Endothelial cell of umbilical vein (primary cell): ENCODE measurements around the gene HSPA14. TPM values are rescaled to one million over a fixed set of nuclear protein-coding genes. Genes with fewer than 3 reads are reported as not detected.

Source experiments
- BruUV-seq: library from RNA; stranded (reverse); fragments of 400-500 nt; replicated peaks from 2 replicates; lab custom pipeline; 2021; lab: Mats Ljungman, UMichigan
- CTCF ChIA-PET: fragments of 300-600, 350-600 bp; sonication (Branson Sonifier 250); formaldehyde crosslinking; loops from one replicate; lab custom pipeline; 2021; ENCODE audit warnings: antibody characterized with exemption, inconsistent platforms; lab: Charles Lee
- POLR2A ChIA-PET: fragments of 300-600, 350-600 bp; sonication (Branson Sonifier 250); formaldehyde crosslinking; loops from one replicate; lab custom pipeline; 2021; ENCODE audit warnings: antibody characterized with exemption, inconsistent platforms; lab: Charles Lee
- DNase-seq: peaks from one replicate; pipeline ENCODE4 v3.0.0-alpha.2; 2011; ENCODE audit warnings: low read depth, low spot score
- FAIRE-seq: peaks from 2 replicates; lab custom pipeline; 2011; peaks lifted over from hg19 to GRCh38; lab: Jason Lieb, UNC
- H2AFZ ChIP-seq: 2 replicates; pipeline ENCODE4 v1.6.0; 2012; ENCODE audit warnings: low read depth, low read length, control low read depth, inconsistent platforms
- H3K27ac ChIP-seq: 2 replicates; pipeline ENCODE4 v1.5.1; 2011; ENCODE audit warnings: low read depth, mild to moderate bottlenecking, control low read depth, low read length, moderate library complexity; ENCODE audit not compliant: insufficient read depth
- H3K27me3 ChIP-seq, 2 experiments: 2 replicates each; pipeline versions ENCODE4 v1.6.0 to v1.6.1; 2011; ENCODE audit warnings: low read length in 2 of 2, mixed read lengths in 1 of 2; ENCODE audit not compliant: control insufficient read depth in 2 of 2, insufficient read depth in 2 of 2
- H3K36me3 ChIP-seq, 2 experiments: 2 replicates in 1 of 2; 3 replicates in 1 of 2; pipeline ENCODE4 v1.5.1; 2011; ENCODE audit warnings: low read length in 2 of 2, mild to moderate bottlenecking in 1 of 2, moderate library complexity in 1 of 2; ENCODE audit not compliant: control insufficient read depth in 2 of 2, insufficient read depth in 2 of 2; ENCODE audit errors: extremely low read depth in 1 of 2
- H3K4me1 ChIP-seq: 3 replicates; pipeline ENCODE4 v1.5.1; 2011; ENCODE audit warnings: mild to moderate bottlenecking, low read length; ENCODE audit not compliant: control insufficient read depth, insufficient read depth; ENCODE audit errors: extremely low read depth
- H3K4me2 ChIP-seq: 2 replicates; pipeline ENCODE4 v1.6.1; 2011; ENCODE audit warnings: low read length, control low read depth, mixed read lengths; ENCODE audit not compliant: insufficient read depth
- H3K4me3 ChIP-seq, 3 experiments: fragments of 200-600 bp in 1 of 3; sonication (generic), shearing (Covaris generic) in 1 of 3; replicated peaks in 1 of 3; 2 replicates each; pipeline ENCODE4 v1.5.1; 2011 to 2016; ENCODE audit warnings: control low read depth in 3 of 3, low read length in 3 of 3, mild to moderate bottlenecking in 2 of 3, inconsistent platforms in 1 of 3, low read depth in 1 of 3, moderate library complexity in 1 of 3; ENCODE audit not compliant: insufficient read depth in 1 of 3
- H3K79me2 ChIP-seq: 2 replicates; pipeline ENCODE4 v1.6.0; 2012; ENCODE audit warnings: low read length, inconsistent platforms; ENCODE audit not compliant: control insufficient read depth, insufficient read depth
- H3K9ac ChIP-seq: replicated peaks from 2 replicates; pipeline ENCODE3; 2011; ENCODE audit warnings: low read length, control low read depth; ENCODE audit not compliant: insufficient read depth; ENCODE audit errors: extremely low read depth
- H3K9me1 ChIP-seq: replicated peaks from 3 replicates; pipeline ENCODE4 v1.6.0; 2011; ENCODE audit warnings: mild to moderate bottlenecking, low read length; ENCODE audit not compliant: control insufficient read depth, insufficient read depth; ENCODE audit errors: extremely low read depth
- H3K9me3 ChIP-seq: replicated peaks from 2 replicates; pipeline ENCODE4 v1.5.1; 2012; ENCODE audit warnings: low read length, inconsistent platforms; ENCODE audit not compliant: control insufficient read depth, insufficient read depth
- H4K20me1 ChIP-seq: replicated peaks from 2 replicates; pipeline ENCODE3; 2011; ENCODE audit warnings: mild to moderate bottlenecking, low read length; ENCODE audit not compliant: control insufficient read depth, insufficient read depth; ENCODE audit errors: extremely low read depth
- EZH2 ChIP-seq: IDR thresholded peaks from 2 replicates; pipeline ENCODE4 v1.6.1; 2012; ENCODE audit warnings: borderline replicate concordance, low read depth, mild to moderate bottlenecking, moderate library complexity, low read length, inconsistent platforms; ENCODE audit not compliant: severe bottlenecking
- FOS ChIP-seq: IDR thresholded peaks from 2 replicates; pipeline ENCODE4 v1.6.1; 2011; ENCODE audit warnings: mild to moderate bottlenecking, low read length, moderate library complexity, borderline replicate concordance; ENCODE audit not compliant: insufficient read depth
- GATA2 ChIP-seq: IDR thresholded peaks from 2 replicates; pipeline ENCODE4 v1.7.0; 2011; ENCODE audit warnings: low read depth, mild to moderate bottlenecking, moderate library complexity, mixed read lengths, low read length; ENCODE audit not compliant: insufficient read length, insufficient read depth
- JUN ChIP-seq: IDR thresholded peaks from 2 replicates; pipeline ENCODE4 v1.6.1; 2011; ENCODE audit warnings: borderline replicate concordance, low read depth; ENCODE audit not compliant: insufficient read length, insufficient read depth
- MYC ChIP-seq: IDR thresholded peaks from one replicate; pipeline ENCODE4 v1.6.1; 2011; ENCODE audit warnings: mild to moderate bottlenecking, low read depth, low read length
- POLR2A ChIP-seq: IDR thresholded peaks from 2 replicates; pipeline ENCODE4 v1.6.1; 2012; ENCODE audit warnings: low read depth, mild to moderate bottlenecking, control low read depth, low read length
- POLR2AphosphoS5 ChIP-seq: IDR thresholded peaks from 2 replicates; pipeline ENCODE4 v1.6.1; 2012; ENCODE audit warnings: low read depth, mild to moderate bottlenecking, control low read depth, low read length, moderate library complexity; ENCODE audit not compliant: insufficient read depth
- dilution Hi-C: fragments of 300-500 bp; cut with MboI; formaldehyde crosslinking; loops from one replicate; pipeline ENCODE4 v1.15.0; 2019; ENCODE audit warnings: low sequenced_read_pairs; ENCODE audit not compliant: extremely low pct_ligation_motif_present
- intact Hi-C: fragments of 100-400 bp; cut with micrococcal nuclease; formaldehyde crosslinking; loops from one replicate; pipeline ENCODE4 v1.10.0; 2022
- polyA plus RNA-seq, 4 experiments: library from polyadenylated mRNA; depleted of rRNA in 3 of 4; stranded (reverse) in 3 of 4; unstranded in 1 of 4; fragments of >200 nt; gene quantifications; 2 replicates each; pipeline versions ENCODE4 v1.2.1 to v1.2.3, GENCODE V29; 2011 to 2012; ENCODE audit warnings: missing spikeins in 1 of 4
- total RNA-seq: library from RNA; stranded (reverse); gene quantifications from 2 replicates; pipeline ENCODE4 v1.2.3, GENCODE V29; 2021
- TF ChIP-seq, protein P1 (sequence below), 2 donors: IDR thresholded peaks; 1 replicate in 1 of 2; 2 replicates in 1 of 2; pipeline ENCODE4 v1.5.1; 2011; ENCODE audit warnings: low read length in 2 of 2, mild to moderate bottlenecking in 2 of 2, moderate library complexity in 2 of 2, control low read depth in 1 of 2, inconsistent platforms in 1 of 2, low read depth in 1 of 2; ENCODE audit not compliant: insufficient read depth in 1 of 2; ENCODE audit errors: extremely low read depth in 1 of 2
- TF ChIP-seq, protein P2 (sequence below): IDR thresholded peaks from 2 replicates; pipeline ENCODE4 v1.6.1; 2011; ENCODE audit not compliant: insufficient read depth, insufficient read length

The HSPA14 gene
- total and polyA plus RNA-seq, 2 donors (not counting 3 experiments of a cell fraction or from before 2014, with no cell fraction given): 7.6 to 15.7 TPM

DNA sequence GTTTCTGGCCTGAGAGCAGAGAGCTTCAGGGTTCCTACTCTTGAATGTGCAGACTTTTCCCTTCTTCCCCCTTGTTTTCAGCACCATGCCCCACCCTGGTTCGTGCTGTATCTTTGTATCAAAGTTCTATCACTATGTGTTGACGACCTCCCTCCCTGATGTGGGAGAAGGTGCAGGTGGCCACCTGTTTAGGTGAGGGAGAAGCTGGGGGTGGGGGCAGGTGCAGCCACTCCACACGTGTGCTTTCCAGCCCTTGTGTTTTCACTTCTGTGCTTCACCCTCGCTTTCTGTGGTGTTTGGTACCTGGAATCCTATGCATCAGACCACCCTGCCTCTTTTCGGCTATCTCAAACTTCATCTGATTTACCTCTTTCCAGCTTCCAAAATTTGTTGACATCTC lies 20.9 kb downstream of the HSPA14 start:
- H3K9me1 ChIP-seq: no peaks in the 10 kb centered on the region
- POLR2A ChIA-PET: no interaction called here
- no peaks in the 10 kb centered on the region for H3K27me3 ChIP-seq
- no peak for DNase-seq
- H3K36me3 ChIP-seq: peaks cover 0 to 4% of the 10 kb centered on the region in 2 experiments
- H3K9me3 ChIP-seq: no peaks in the 10 kb centered on the region
- intact Hi-C loops: no loop called here
- no peaks in the 10 kb centered on the region for H3K79me2 ChIP-seq
- H3K27ac ChIP-seq: no peak overlapping the region
- no peak overlapping the region for H3K4me3 ChIP-seq
- H3K4me1 ChIP-seq: no peaks in the 10 kb centered on the region
- TF ChIP-seq EZH2: no peak
- TF ChIP-seq, protein P1, sequence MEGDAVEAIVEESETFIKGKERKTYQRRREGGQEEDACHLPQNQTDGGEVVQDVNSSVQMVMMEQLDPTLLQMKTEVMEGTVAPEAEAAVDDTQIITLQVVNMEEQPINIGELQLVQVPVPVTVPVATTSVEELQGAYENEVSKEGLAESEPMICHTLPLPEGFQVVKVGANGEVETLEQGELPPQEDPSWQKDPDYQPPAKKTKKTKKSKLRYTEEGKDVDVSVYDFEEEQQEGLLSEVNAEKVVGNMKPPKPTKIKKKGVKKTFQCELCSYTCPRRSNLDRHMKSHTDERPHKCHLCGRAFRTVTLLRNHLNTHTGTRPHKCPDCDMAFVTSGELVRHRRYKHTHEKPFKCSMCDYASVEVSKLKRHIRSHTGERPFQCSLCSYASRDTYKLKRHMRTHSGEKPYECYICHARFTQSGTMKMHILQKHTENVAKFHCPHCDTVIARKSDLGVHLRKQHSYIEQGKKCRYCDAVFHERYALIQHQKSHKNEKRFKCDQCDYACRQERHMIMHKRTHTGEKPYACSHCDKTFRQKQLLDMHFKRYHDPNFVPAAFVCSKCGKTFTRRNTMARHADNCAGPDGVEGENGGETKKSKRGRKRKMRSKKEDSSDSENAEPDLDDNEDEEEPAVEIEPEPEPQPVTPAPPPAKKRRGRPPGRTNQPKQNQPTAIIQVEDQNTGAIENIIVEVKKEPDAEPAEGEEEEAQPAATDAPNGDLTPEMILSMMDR (IDR thresholded peaks at IDR 0.05; ENCODE audit: extremely low read depth in 1 of 2, insufficient read depth in 1 of 2, low read depth in 1 of 2, low read length in 2 of 2): no peak
- TF ChIP-seq MYC: no peak
- TF ChIP-seq JUN: no peak
- TF ChIP-seq GATA2: no peak
- no peak for TF ChIP-seq POLR2A
- TF ChIP-seq, protein P2, sequence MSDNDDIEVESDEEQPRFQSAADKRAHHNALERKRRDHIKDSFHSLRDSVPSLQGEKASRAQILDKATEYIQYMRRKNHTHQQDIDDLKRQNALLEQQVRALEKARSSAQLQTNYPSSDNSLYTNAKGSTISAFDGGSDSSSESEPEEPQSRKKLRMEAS: no peak
- TF ChIP-seq POLR2AphosphoS5: no peak
- TF ChIP-seq FOS: no peak
- H4K20me1 ChIP-seq: no peaks in the 10 kb centered on the region
- BruUV-seq: no TSS peak
- no peak overlapping the region for H2AFZ ChIP-seq
- CTCF ChIA-PET: interaction anchor here (1.0 to 1.5 kb wide), 2 partner anchors 11 to 360 kb away, joined by 3 read pairs; no protein-coding TSS in a partner anchor
- H3K9ac ChIP-seq: no peak overlapping the region
- H3K4me2 ChIP-seq: no peak overlapping the region
- dilution Hi-C loops: no loop called here
- FAIRE-seq: no peak
